Muscle of back (tissue), 11 donors: ENCODE results near the gene CBFA2T2. TPM values are rescaled to one million over a fixed set of nuclear protein-coding genes. Genes with fewer than 3 reads are reported as not detected.

Experiments used
- DNase-seq, 3 donors: peaks; one replicate each; pipeline versions ENCODE4 v3.0.0 to v3.0.0-alpha.2; 2013
- polyA plus RNA-seq, 10 donors: library from polyadenylated mRNA; unstranded; fragments of 120-200 nt; gene quantifications; one replicate each; pipeline ENCODE4 v1.2.1, GENCODE V29; 2013; ENCODE audit not compliant: insufficient read length in 10 of 10

Gene CBFA2T2
- polyA plus RNA-seq, 10 donors, result 9.9 to 18.9 (median 14.1) TPM

DNA sequence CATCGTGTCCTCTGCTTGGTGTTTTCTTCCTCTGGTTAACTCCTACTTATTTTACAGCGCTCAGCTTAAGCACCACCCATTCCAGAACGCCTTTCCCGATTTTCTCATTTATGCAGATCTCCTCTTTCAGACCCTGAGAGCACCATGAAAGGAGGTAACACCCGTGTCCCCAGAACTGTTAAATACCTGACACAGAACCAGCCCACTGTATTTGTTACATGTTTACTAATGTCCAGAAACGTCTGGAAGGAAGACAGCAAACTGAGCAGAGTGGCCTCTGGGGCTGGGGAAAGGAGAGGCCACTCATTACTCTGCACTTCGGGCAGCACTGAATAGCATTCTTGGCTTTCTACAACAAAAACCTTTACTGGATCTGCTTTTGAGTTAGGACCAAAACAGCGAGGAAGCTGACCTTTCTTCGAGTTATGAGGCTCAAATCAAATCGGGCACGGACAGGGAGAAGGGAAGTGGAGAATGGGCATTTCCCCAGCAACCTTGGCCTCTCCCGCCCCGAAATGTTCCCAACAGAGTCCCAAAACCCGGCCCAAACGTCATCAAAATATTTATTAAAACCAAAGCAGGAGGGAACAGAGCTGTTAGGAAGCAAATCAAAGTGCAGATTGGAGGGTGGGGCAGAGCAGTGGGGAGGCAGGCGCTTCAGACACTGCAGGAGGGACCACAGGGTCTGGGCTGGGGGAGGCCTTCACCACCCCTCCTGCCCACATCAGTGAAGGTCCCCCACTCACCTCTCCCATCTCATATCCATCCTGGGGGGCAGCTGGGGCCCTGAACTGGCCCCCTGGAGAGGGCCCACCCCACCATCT is 185.5 kb downstream of the CBFA2T2 start:
- DNase-seq, result no peak

DNA sequence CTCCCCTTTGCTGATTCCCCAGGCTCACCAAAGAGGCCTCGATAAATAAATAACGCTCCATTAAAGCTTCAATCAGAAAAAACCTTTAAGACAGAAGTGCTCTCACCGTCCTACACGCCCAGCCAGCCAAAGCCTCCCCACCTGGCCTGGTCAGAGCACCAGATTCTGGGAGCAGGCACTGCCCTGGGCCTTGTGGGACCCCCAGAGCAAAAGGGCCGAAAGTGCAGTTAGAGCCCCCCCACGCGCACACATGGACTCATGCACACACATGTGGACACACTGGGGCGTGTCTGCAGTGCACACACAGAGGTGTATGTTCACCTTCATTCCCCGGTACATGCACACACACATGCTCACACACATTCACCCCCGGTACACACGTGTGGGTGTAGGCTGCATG is 186.2 kb downstream of the CBFA2T2 start:
- no peak for DNase-seq

DNA sequence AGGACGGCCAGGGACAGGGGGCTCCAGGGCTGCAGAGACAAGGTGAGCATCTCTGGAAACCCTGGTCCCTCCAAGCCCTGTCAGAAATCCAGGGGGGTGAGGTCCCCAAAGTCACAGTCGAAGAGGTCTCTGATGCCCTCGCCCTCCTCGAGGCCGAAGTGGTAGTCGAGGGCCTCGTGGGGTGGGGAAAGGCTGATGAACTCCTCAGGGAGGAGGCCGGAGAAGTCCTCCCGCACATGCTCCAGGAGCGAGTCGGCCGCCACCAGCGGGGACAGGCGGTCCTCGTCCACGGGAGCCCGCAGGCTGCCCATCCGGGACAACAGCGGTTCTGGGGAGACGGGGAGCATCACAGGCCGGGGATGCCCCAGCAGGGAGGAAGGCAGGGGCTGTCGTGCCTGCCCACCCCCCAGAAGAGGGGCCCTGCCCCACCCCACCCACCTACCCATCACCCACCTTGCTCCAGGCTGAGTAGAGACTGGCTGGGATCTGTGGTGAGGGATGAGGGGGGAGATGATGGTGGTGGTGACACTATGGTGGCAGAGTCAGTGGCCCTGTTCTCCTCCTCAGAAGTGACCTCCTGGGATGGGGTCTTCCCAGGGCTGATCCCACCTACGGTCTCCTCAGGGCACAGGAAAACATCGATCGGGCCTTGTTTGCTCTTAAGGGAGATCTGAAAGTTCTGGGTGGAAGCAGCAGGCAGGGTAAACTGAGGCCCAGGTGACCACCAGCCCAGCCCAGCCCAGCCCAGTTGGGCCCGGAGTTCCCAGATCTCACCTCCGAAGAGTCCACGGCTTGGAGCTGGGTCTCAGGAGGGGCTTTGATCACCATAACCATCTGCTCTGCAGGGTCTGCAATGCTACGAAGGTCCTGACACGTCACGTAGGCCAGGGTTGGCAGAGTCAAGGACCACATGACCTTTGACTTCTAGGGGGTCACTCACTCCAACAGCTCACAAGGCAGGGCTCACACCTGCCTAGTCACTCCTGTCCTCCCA is 187.1 kb downstream of the CBFA2T2 start:
- DNase-seq, result no peak

DNA sequence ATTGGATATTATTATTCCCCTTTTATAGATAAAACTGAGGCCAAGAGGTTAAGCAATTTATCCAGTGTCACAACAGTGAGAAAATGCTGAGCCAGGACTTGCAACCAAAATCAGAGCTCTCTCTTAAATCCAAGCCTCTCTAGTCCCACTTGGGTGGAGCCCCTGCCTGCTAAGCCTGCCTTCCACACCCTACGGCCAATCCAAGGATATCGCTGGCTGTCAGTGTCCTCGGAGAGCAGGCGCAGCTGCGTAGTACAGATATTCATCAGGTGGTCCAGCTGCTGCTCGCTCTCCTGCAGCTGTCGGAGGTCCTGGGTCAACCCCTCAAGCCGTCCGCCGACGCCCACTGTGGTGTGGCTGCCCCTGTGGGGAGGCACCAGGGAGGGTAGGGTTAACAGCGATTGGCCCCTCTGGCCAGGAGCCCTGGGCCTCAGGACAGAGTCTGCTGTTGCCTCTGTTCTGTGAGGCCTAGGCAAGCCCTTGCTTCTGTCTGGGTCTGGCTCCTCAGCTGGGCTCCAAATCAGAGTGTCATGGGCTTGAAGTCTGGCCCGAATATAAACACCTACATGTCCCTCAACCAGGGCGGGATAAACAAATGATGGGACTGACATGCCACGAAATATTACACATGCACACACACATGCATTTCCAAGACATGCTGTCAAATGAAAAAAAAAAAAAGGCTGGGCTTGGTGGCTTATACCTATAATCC is 188.3 kb downstream of the CBFA2T2 start:
- peak; percentile 59 to 92 (median 69) for DNase-seq

DNA sequence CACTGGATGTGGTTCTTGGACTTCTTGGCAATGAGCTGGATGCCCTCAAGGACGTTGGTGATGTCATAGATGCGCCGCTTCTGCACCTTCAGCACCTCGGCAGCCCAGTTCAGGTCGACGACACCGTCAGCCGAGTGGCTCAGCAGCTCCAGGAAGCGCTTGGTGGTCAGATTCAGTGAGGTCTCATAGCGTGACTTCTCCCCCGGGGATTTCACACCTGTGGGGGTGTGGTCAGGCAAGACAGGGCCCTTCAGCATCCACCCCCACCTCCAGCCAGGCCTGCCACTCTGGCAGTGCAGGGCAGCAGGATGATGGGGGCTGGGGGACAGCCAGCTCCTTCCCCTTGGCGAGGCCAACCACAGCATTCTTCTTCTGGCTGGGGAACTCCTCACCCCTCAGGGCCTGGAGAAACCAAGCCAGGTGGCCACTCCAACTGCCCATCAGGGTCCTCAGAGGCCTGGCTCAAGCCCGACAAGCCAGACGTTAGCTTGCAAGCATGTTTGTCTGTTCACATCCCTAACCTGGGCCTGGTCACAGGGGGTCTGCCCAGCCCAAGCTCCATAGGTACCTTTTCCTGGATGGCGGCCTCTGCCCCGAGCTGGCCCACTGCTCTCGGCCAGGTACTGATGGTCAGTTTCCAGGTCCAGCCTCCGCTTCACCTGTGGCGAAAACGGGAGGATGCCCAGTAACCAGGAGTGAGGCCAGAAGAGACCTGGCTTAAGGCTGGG is 190.0 kb downstream of the CBFA2T2 start:
- no peak for DNase-seq

DNA sequence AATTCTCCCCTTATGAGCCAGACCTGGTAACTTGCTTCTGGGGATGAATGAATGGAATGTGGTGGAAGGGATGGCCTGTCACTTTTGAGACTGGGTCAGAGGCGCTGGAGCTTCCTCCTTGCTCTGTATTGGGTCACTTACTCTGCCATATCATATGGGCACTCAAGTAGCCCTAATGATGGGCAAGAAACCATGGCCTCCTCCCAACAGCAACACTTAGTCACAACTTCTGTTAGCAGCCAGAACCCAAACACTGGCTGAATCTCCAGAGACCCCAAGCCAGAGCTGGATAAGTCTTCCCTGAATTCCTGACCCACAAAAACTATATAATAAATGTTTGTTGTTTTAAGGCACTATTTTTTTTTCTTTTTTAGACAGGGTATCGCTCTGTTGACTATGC is 190.8 kb downstream of the CBFA2T2 start:
- DNase-seq, result no peak

DNA sequence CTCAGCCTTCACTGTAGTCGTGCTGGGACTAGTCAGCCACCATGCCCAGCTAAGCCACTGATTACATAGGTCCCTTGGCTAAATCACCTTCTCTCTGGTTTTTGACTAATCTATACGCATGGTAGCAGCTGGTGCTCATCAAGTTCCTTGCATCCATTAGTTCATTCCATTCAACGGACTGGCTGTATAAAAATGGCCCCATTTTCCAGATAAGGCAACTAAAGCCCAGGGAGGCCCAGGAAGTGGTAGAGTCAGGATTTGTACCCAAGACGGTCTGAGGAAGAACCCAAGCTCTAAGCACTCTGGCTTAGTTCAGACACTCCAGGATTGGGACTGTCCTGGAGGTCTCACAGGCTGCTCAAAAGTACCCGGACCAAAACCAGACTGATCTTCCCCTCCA is 191.4 kb downstream of the CBFA2T2 start:
- DNase-seq, result no peak

DNA sequence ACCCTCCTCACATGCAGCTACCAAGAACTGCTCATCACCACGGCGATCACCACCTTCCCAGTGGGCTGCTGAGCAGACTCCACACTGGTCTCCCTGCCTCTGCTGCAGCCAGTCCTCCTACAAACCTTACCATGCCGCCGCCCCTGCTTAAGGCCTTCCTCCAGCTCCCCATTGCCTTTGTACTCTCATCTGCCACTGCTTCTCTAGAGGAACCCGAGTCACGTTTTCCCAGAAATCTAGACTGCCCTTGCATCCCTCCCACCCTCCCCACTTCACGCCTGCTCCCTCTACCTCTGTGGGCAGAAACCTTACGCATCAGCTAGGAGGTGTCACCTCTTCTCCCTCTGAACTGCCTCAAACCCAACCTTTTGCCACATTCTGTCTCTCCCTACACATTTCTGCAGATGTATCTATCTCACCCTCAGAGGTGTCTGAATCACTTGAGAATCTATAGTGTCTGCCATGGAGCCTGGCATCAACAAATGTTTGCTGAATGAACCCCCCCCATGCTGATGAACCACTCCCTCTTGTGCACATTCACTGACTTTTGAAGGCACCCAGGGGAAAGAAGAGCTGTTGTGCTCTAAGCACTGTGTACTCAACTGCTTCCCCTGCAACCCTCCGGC is 191.9 kb downstream of the CBFA2T2 start:
- DNase-seq, result no peak

DNA sequence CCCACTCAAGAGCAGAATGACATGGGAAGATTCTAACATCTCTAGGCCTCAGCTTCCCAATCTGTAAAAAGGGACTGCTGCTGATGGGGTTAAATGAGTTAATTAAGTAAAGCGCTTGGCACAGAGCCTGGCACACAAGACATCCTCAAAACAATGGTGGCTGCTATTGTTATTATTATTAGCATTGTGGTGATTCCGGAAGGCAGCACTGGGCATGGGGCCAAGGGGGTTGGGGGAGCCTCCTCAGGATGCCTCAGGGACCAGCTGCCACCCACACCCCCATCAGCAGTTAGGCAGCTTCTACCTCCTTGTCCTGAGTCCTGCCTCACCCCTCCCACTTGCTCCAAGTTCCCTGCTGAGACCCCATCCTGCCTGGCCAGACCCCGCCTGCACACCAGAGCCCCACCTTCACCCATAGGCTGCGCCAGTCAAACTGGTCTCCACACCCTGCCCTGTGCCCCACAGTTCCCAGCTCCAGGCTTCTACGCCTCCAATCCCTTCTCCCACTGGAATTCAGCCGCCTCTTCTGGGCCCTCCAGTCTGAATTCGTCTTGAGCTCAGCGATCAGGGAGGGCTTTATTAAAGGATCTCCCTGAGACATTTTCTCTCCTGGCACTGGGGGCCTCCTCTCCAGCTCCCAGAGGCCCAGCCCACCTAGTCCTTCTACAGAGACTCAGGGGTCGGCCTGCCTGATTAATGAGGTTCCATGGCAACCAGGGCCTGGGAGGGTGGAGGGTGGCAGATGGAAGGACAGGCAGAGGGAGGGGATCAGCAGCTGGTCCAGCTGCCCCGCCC is 194.8 kb downstream of the CBFA2T2 start:
- no peak for DNase-seq

DNA sequence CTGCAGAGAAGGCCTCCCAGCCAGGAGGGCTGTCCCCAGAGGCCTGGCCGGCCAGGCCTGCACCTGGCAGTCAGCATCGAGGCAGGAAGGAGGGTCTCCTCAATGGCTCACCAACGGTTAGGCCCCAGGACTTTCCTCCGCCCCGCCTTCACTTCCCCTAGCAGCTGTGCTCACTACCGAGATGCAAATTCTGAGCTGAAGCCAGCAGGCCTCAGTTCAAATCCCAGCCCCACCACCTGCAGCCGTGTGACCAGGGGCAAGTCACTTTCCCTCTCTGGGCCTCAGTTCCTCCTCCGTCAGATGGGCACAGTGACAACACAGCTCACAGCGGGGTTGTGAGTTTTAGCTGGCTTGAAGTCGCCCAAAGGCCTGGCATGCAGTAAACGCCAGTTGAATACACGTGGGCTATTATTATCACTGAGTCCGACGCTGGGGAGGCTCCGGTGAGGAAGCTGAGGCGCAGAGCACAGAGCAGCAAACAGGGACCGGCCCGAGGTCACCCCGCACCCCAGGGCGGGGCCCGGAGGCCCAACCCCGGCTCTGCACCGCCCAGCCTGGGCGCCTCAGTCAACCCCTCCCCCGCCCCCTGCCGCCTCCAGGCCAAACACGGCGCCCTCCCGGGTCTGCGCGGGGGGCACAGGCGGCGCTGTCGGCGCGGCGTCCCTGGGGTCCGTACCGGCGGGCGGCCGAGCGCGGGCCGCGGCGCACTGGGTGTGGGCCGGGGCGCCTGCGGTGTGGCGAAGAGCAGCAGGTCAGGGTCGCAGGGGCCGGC is 195.6 kb downstream of the CBFA2T2 start:
- DNase-seq, result peak in 1 of 3 donors; percentile 83

DNA sequence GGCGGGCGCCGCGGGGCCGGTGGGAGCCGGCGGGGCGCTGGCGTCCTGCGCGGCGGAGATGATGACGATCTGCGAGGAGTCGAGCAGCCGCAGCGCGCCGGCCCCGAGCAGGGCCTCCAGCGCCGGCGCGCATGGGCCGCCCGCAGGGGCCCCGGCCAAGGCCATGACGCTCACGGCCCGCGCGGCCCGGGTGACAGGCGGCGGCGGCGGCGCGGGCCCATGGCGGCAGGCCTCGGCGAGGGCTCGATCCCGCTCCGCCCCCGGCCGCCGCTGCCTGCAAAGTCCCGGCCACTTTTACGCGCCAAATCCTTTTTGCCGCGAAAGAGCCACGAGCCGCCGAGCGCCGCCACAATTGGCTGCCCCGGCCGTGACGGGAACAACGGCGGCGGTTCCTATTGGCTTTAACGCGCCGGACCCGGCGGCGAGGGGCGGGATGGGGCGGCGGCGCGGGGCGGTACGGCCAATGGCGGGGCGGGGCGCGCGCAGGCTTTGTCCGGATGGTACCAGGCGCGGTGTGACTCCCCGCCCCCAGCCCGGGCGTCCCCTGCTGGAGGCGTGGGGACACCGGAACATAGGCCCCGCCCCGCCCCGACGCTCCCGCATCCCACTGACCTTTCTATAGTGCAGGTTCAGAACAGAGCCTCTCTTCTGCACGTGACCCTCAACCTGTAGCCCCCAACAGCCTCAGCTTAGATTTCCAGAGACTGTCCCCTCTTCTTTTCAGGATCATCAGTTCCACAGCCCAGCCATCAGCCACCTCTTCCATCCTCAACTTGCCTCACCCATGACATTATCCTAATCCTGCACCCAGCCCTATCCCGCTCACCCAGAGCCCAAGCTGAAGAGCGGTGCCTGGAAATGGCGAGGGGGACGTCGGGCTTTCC is 196.4 kb downstream of the CBFA2T2 start, which contains the start of gene E2F1:
Gene E2F1 (minus strand): TSS at position 286 of the 884 bp plus-strand sequence. CDS start 121 bp downstream, at position 165.
- DNase-seq, result peak; percentile 95 to 98 (median 95)

DNA sequence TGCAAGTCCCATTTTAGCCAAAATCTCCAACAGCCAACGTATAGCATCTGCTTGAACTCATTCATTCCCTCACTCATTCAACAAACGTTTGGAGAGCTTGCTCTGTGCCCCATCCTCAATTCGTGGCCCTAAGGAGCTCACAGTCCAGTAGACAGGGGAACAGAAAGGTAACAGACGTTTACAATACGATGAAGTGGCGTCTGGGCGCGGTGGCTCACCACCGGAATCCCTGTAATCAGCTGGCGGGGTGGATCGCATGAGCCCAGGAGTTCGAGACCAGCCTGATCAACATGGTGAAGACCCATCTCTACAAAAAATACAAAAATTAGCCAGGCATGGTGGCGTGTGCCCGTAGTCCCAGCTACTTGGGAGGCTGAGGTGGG is 197.1 kb downstream of the CBFA2T2 start:
- DNase-seq, result no peak

DNA sequence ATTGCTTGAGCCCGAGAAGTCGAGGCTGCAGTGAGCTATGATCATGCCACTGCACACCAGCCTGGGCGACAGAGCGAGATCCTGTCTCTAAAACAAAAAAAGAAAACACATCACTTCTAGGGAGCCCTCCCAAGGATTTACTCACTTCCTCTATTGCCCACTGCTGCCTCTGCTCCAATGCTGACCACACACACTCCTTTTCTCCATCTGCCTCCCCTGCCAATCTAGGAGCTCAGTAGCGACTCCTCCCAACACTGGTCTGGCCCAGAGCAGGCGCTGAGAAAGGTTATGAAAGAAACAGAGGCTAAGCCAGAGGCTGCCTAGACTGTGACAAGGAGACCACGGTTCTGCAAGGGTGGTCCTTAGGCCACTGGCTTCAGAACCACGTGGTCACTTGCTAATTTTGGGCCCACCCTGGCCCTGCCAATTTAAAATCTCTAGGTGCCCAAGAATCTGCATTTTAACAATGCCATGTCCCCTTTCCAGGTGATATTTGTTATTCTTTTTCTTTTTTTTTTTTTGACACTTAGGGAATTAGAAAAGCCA is 197.5 kb downstream of the CBFA2T2 start:
- no peak for DNase-seq

DNA sequence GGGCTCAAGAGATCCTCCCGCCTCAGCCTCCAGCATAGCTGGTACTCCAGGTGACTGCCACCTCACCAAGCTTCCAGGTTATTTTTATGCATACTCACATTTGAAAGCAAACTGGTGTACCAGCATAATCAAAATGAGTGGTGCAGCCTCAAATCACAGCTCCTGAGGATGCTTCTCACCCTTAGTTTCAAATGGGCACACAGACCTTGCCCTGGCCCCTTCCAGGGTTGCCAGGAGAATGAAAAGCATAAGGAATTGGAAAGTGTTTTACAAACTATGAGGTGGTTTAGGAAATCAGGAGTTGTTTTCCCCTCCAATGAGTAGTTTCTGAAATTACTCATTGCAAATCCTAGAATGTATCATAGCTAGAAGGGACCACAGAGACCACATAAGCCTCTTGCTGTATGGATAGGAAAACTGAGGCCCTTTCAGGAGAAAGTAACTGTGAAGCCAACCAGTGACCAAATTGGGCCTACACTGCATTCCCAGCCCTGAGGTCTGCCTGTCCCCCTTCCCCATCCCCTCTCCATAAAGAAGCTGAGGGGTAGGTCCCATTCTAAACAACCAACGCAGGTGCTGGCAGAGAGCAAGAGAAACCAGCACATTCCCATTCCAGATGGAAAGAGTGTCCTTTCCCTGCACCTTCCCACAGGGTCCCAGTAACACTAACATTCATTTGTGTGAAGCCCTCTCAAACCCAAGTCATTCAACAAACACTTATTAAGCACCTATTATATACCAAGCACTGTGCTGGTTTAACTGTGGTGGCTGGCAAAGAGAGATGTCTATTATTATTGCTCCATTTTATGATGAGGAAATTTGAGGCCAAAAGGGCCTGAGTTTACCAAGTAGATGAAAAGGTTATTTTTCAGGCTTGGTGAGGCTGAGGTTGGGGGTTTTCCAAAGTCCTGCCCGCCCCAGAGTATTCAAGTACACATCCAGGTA is 198.4 kb downstream of the CBFA2T2 start:
- no peak for DNase-seq

DNA sequence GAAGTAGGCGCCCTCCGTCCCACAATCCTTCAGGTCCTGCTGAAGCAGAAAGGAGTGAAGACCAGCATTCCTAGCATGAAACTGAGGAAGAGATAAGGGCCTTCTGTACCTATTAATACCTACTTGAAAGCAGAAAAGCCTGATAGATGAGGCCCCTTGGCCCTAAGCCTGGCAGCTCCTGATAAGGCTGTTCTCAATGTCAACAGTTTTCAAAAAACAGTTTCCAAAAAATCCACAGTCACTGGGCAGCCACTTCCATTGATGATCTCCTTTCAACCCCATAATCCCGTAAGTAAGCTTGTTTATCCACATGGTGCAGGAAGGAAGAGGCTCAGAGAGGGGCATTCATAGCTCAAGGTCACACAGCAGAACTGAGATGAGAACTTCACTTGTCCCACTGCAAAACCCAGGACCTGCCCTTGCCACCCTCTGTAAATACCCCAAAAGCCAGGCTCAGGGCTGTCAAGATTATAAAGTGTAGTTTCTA is 199.1 kb downstream of the CBFA2T2 start:
- DNase-seq, result no peak

DNA sequence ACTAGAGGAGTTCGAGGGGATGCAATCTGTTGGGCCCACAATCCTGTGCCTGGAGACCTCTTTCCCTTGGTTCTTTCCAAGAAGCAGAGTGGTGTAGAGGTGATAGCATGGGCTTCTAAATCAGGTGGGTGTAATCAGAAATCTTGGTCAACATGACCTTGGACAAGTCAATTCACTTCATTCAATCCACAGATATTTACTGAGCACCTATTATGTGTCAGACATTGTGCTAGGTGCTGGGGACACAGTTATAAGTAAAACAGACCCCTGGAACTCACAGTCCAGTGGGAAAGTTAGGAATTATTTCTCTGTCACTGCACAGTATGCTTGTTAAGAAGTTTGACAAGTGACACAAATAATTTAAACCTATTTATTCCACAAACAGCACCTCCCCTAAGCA is 199.6 kb downstream of the CBFA2T2 start:
- DNase-seq, result no peak
